T-helper 2 cell (primary cell): Measurements from ENCODE around the gene USF3.
"Not testable (repeated sequence)": the region's sequence is repeated elsewhere in the genome, so short reads cannot be mapped to it uniquely, and the experiment has no call there.

Experiments
- DNase-seq, 5 experiments: peaks; one replicate each; pipeline versions ENCODE4 v3.0.0 to v3.0.0-alpha.2; 2012 to 2022

The USF3 gene

GRCh38 chr3:113654310-113654709 lies 42.1 kb downstream of the USF3 start:
- no peak for DNase-seq

- no peak for DNase-seq
Observed at GRCh38 chr3:113649174-113649845, 47.1 kb downstream of the USF3 start.

GRCh38 chr3:113648524-113648923 lies 47.9 kb downstream of the USF3 start:
- DNase-seq = no peak

GRCh38 chr3:113643583-113643982 lies 52.9 kb downstream of the USF3 start:
- DNase-seq = no peak

GRCh38 chr3:113638910-113639309 lies 57.5 kb downstream of the USF3 start:
- DNase-seq = no peak

- DNase-seq = no peak
Observed at GRCh38 chr3:113637756-113638155, 58.7 kb downstream of the USF3 start.

GRCh38 chr3:113636034-113636433 lies 60.4 kb downstream of the USF3 start:
- DNase-seq = not testable (repeated sequence)

- DNase-seq = no peak
Observed at GRCh38 chr3:113634782-113635474, 61.5 kb downstream of the USF3 start.

- DNase-seq = no peak
Observed at GRCh38 chr3:113631573-113631972, 64.9 kb downstream of the USF3 start.

GRCh38 chr3:113630956-113631542 lies 65.4 kb downstream of the USF3 start:
- DNase-seq = no peak

- DNase-seq = no peak
Observed at GRCh38 chr3:113629584-113630421, 66.6 kb downstream of the USF3 start.

GRCh38 chr3:113628788-113629187 lies 67.7 kb downstream of the USF3 start:
- DNase-seq = no peak

- DNase-seq = no peak
Observed at GRCh38 chr3:113628316-113628715, 68.1 kb downstream of the USF3 start.

GRCh38 chr3:113626503-113627371 lies 69.7 kb downstream of the USF3 start:
- peak in 1 of 5 experiments; percentile 24 for DNase-seq

GRCh38 chr3:113625834-113626233 lies 70.6 kb downstream of the USF3 start:
- no peak for DNase-seq

- DNase-seq = no peak
Observed at GRCh38 chr3:113623811-113624210, 72.6 kb downstream of the USF3 start.

- DNase-seq = no peak
Observed at GRCh38 chr3:113623324-113623723, 73.1 kb downstream of the USF3 start.

- DNase-seq = no peak
Observed at GRCh38 chr3:113620091-113620490, 76.4 kb downstream of the USF3 start.

- no peak for DNase-seq
Observed at GRCh38 chr3:113617726-113618125, 78.7 kb downstream of the USF3 start.

- DNase-seq = no peak
Observed at GRCh38 chr3:113615976-113616375, 80.5 kb downstream of the USF3 start.

GRCh38 chr3:113614402-113614801 lies 82.0 kb downstream of the USF3 start:
- no peak for DNase-seq

GRCh38 chr3:113607219-113607596 lies 89.2 kb downstream of the USF3 start:
- no peak for DNase-seq
